Measurements from ENCODE around the gene PLA2G3.
"Not testable (repeated sequence)": the region's sequence is repeated elsewhere in the genome, so short reads cannot be mapped to it uniquely, and the experiment has no call there.

PLA2G3 gene

GRCh38 chr22:31124811-31125465 lies 15.4 kb downstream of the PLA2G3 start:
- no peak for DNase-seq (ENCODE audit: low spot score)
- no peak for FAIRE-seq

- DNase-seq (ENCODE audit: low spot score) = no peak
- no peak for FAIRE-seq
Measured at GRCh38 chr22:31124290-31124689, 16.0 kb downstream of the PLA2G3 start.

GRCh38 chr22:31123292-31123602 lies 17.1 kb downstream of the PLA2G3 start:
- DNase-seq (ENCODE audit: low spot score) = no peak
- FAIRE-seq = no peak

GRCh38 chr22:31122532-31123291 lies 17.6 kb downstream of the PLA2G3 start, which contains the start of gene INPP5J:
Gene INPP5J (plus strand): TSS chr22:31122966. CDS start chr22:31123015, 49 bp downstream.
- FAIRE-seq (peak; percentile 48), DNase-seq (ENCODE audit: low spot score) (peak; percentile 90)

- DNase-seq (ENCODE audit: low spot score) = no peak
- no peak for FAIRE-seq
Measured at GRCh38 chr22:31122196-31122531, 18.1 kb downstream of the PLA2G3 start.

- DNase-seq (ENCODE audit: low spot score) (no peak), FAIRE-seq (peak; percentile 81)
Measured at GRCh38 chr22:31121403-31121802, 18.9 kb downstream of the PLA2G3 start.

- no peak for FAIRE-seq
- no peak for DNase-seq (ENCODE audit: low spot score)
Measured at GRCh38 chr22:31120642-31121041, 19.7 kb downstream of the PLA2G3 start.

GRCh38 chr22:31120230-31120629 lies 20.1 kb downstream of the PLA2G3 start:
- DNase-seq (ENCODE audit: low spot score) = no peak
- FAIRE-seq = no peak

- no peak for FAIRE-seq
- DNase-seq (ENCODE audit: low spot score) = no peak
Measured at GRCh38 chr22:31119026-31119717, 21.1 kb downstream of the PLA2G3 start.

- FAIRE-seq (peak; percentile 50), DNase-seq (ENCODE audit: low spot score) (no peak)
Measured at GRCh38 chr22:31118046-31118820, 22.1 kb downstream of the PLA2G3 start.

- not testable (repeated sequence) for DNase-seq (ENCODE audit: low spot score); FAIRE-seq
Measured at GRCh38 chr22:31112547-31113091, 27.7 kb downstream of the PLA2G3 start.

GRCh38 chr22:31107894-31108218 lies 32.5 kb downstream of the PLA2G3 start:
- FAIRE-seq (no peak), DNase-seq (ENCODE audit: low spot score) (no peak)

GRCh38 chr22:31107178-31107893 lies 33.0 kb downstream of the PLA2G3 start, which contains the start of gene SELENOM:
Gene SELENOM (minus strand): TSS chr22:31107568. CDS start chr22:31107505, 63 bp downstream.
- DNase-seq (ENCODE audit: low spot score) = peak; percentile 100
- FAIRE-seq = peak; percentile 90

GRCh38 chr22:31106731-31107177 lies 33.6 kb downstream of the PLA2G3 start:
- DNase-seq (ENCODE audit: low spot score) (no peak), FAIRE-seq (no peak)

- peak; percentile 46 for FAIRE-seq
Measured at GRCh38 chr22:31106001-31106571, 34.2 kb downstream of the PLA2G3 start.

GRCh38 chr22:31105282-31105929 lies 34.9 kb downstream of the PLA2G3 start:
- no peak for DNase-seq (ENCODE audit: low spot score)
- FAIRE-seq = no peak

More at GRCh38 chr22:31106001-31106571, 34.2 kb downstream of the PLA2G3 start:
- no peak for DNase-seq (ENCODE audit: low spot score)

GRCh38 chr22:31104869-31105268 lies 35.4 kb downstream of the PLA2G3 start:
- FAIRE-seq (no peak), DNase-seq (ENCODE audit: low spot score) (no peak)

- no peak for DNase-seq (ENCODE audit: low spot score)
- FAIRE-seq = no peak
Measured at GRCh38 chr22:31103899-31104694, 36.2 kb downstream of the PLA2G3 start.

- DNase-seq (ENCODE audit: low spot score) = no peak
Measured at GRCh38 chr22:31103111-31103510, 37.2 kb downstream of the PLA2G3 start.

More at GRCh38 chr22:31103111-31103510, 37.2 kb downstream of the PLA2G3 start:
- no peak for FAIRE-seq

All from urothelium cell line (cell line).